Calu3 (cell line): ENCODE measurements around the gene IL1RL1. TPM values are rescaled to one million over a fixed set of nuclear protein-coding genes. Genes with fewer than 3 reads are reported as not detected.
"Not testable (repeated sequence)": the region's sequence is repeated elsewhere in the genome, so short reads cannot be mapped to it uniquely, and the experiment has no call there.

ENCODE experiments used
- BruUV-seq: library from RNA; stranded (reverse); fragments of 400-500 nt; replicated peaks from 2 replicates; lab custom pipeline; 2021; lab: Mats Ljungman, UMichigan
- CTCF ChIA-PET: fragments of 300-600 bp; sonication (Branson Sonifier 250); formaldehyde crosslinking; loops from one replicate; lab custom pipeline; 2022; ENCODE audit warnings: antibody characterized with exemption; lab: Charles Lee
- DNase-seq: peaks from one replicate; pipeline ENCODE4 v3.0.0; 2022
- H3K27ac Mint-ChIP-seq: one replicate; pipeline ENCODE4 v1.8.0; 2022; ENCODE audit warnings: mixed read lengths; ENCODE audit not compliant: unreplicated experiment
- H3K27me3 Mint-ChIP-seq: one replicate; pipeline ENCODE4 v1.8.0; 2022; ENCODE audit warnings: mixed read lengths; ENCODE audit not compliant: unreplicated experiment
- H3K36me3 Mint-ChIP-seq: one replicate; pipeline ENCODE4 v1.8.0; 2022; ENCODE audit warnings: mild to moderate bottlenecking, moderate library complexity, mixed read lengths; ENCODE audit not compliant: insufficient read depth, unreplicated experiment
- H3K4me1 Mint-ChIP-seq: one replicate; pipeline ENCODE4 v1.8.0; 2022; ENCODE audit warnings: mild to moderate bottlenecking, low read depth, mixed read lengths; ENCODE audit not compliant: unreplicated experiment
- H3K4me3 Mint-ChIP-seq: one replicate; pipeline ENCODE4 v1.8.0; 2022; ENCODE audit warnings: mild to moderate bottlenecking, low read depth, moderate library complexity, mixed read lengths; ENCODE audit not compliant: unreplicated experiment
- H3K9me3 Mint-ChIP-seq: one replicate; pipeline ENCODE4 v1.8.0; 2022; ENCODE audit warnings: low read depth, mixed read lengths; ENCODE audit not compliant: unreplicated experiment
- CTCF ChIP-seq: fragments of 200-600 bp; IDR thresholded peaks from one replicate; pipeline ENCODE4 v1.8.0; 2022; ENCODE audit warnings: antibody characterized with exemption; ENCODE audit not compliant: unreplicated experiment
- intact Hi-C: fragments of 100-400 bp; cut with micrococcal nuclease; formaldehyde crosslinking; loops from one replicate; pipeline ENCODE4 v1.10.0; 2022; ENCODE audit not compliant: unreplicated experiment
- total RNA-seq: library from RNA; stranded (reverse); gene quantifications from 2 replicates; pipeline ENCODE4 v1.2.3, GENCODE V29; 2022

Gene IL1RL1
- total RNA-seq, 1 experiment from 2014 or later: not detected

- no peak for TF ChIP-seq CTCF
- CTCF ChIA-PET: no interaction called here
Measured at GRCh38 chr2:102321941-102322719, 10.8 kb downstream of the IL1RL1 start.

GRCh38 chr2:102324914-102325313, 13.6 kb downstream of the IL1RL1 start:
- H3K27ac Mint-ChIP-seq, H3K4me3 Mint-ChIP-seq, BruUV-seq, CTCF ChIA-PET, H3K4me1 Mint-ChIP-seq, H3K9me3 Mint-ChIP-seq, DNase-seq, H3K36me3 Mint-ChIP-seq, intact Hi-C loops: not testable (repeated sequence)
- peaks cover 14% of the 10 kb centered on the region for H3K27me3 Mint-ChIP-seq

More at GRCh38 chr2:102321941-102322719, 10.8 kb downstream of the IL1RL1 start:
- no peak overlapping the region for H3K27ac Mint-ChIP-seq
- no peaks in the 10 kb centered on the region for H3K4me1 Mint-ChIP-seq
- no peak overlapping the region for H3K4me3 Mint-ChIP-seq
- intact Hi-C loops: no loop called here
- no TSS peak for BruUV-seq
- no peak for DNase-seq
- peaks cover 14% of the 10 kb centered on the region for H3K27me3 Mint-ChIP-seq
- H3K9me3 Mint-ChIP-seq: peaks cover 5% of the 10 kb centered on the region
- H3K36me3 Mint-ChIP-seq: no peaks in the 10 kb centered on the region

GRCh38 chr2:102331311-102331980, 20.1 kb downstream of the IL1RL1 start:
- H3K36me3 Mint-ChIP-seq: no peaks in the 10 kb centered on the region
- CTCF ChIA-PET: no interaction called here
- no peak for DNase-seq
- TF ChIP-seq CTCF: no peak
- intact Hi-C loops: no loop called here
- H3K27ac Mint-ChIP-seq: no peak overlapping the region
- H3K4me3 Mint-ChIP-seq: no peak overlapping the region
- peaks cover 27% of the 10 kb centered on the region for H3K27me3 Mint-ChIP-seq
- BruUV-seq: no TSS peak
- no peaks in the 10 kb centered on the region for H3K9me3 Mint-ChIP-seq
- H3K4me1 Mint-ChIP-seq: no peaks in the 10 kb centered on the region

- no peak overlapping the region for H3K4me3 Mint-ChIP-seq
- no TSS peak for BruUV-seq
- H3K36me3 Mint-ChIP-seq: no peaks in the 10 kb centered on the region
- intact Hi-C loops: no loop called here
- TF ChIP-seq CTCF: no peak
- CTCF ChIA-PET: no interaction called here
- no peaks in the 10 kb centered on the region for H3K4me1 Mint-ChIP-seq
- H3K27me3 Mint-ChIP-seq: peaks cover 21% of the 10 kb centered on the region
- DNase-seq: no peak
- H3K9me3 Mint-ChIP-seq: no peaks in the 10 kb centered on the region
- no peak overlapping the region for H3K27ac Mint-ChIP-seq
Measured at GRCh38 chr2:102334486-102334885, 23.1 kb downstream of the IL1RL1 start.
